ENCODE results near the gene OR2L3. TPM values are rescaled to one million over a fixed set of nuclear protein-coding genes. Genes with fewer than 3 reads are reported as not detected.

OR2L3 gene
- total RNA-seq, 4 donors from 2014 or later, result 0.13 to 0.42 TPM; not detected in 2

GRCh38 chr1:248013229-248013710 is 33.4 kb upstream of the OR2L3 start, which contains the start of gene OR2L5:
Gene OR2L5, plus strand, starts transcription at chr1:248013660. Its CDS starts 8,288 bp downstream, at chr1:248021948.
- Histone ChIP-seq H3K36me3 (no peaks in the 10 kb centered on the region), H3K27me3 (no peaks in the 10 kb centered on the region), H3K4me1 (no peaks in the 10 kb centered on the region), H3K27ac (no peak within 1 kb of the TSS), H3K4me3 (replicated peaks in 1 of 3) (no peak within 1 kb of the TSS), H3K9me3 (no peaks in the 10 kb centered on the region)
- no peak for TF ChIP-seq CTCF (IDR thresholded peaks at IDR 0.05)
- TF ChIP-seq POLR2A (IDR thresholded peaks at IDR 0.05), result no peak
- intact Hi-C loops (cut with DNase I), result no loop called here
- 92 to 97% methylated on average over 2 of the region's 2 CpGs for WGBS, 2 donors
- no peak for DNase-seq

DNA sequence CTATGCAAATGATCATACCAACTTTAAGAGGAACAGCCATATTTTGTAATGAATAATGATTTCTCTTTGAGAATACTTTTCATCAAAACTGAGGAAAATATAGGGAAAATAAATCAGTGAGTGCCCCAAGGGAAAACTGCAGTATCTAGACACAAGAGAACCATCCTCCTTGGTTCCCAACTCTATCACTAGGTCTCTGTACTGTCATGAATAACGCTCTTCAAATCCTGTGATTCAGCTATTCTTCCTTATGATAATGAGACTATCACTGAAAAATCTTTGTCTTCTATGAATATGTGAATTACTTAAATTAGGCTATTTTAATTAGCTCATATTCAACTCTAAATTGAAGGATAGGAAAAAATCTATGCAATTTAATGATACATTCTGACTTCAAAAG is 30.8 kb upstream of the OR2L3 start:
- intact Hi-C loops (cut with DNase I), result no loop called here
- Histone ChIP-seq H3K27me3 (no peaks in the 10 kb centered on the region), H3K36me3 (no peaks in the 10 kb centered on the region), H3K4me1 (no peaks in the 10 kb centered on the region), H3K27ac (no peak overlapping the region), H3K9me3 (no peaks in the 10 kb centered on the region), H3K4me3 (replicated peaks in 1 of 3) (no peak overlapping the region)
- TF ChIP-seq CTCF (IDR thresholded peaks at IDR 0.05), result no peak
- no peak for TF ChIP-seq POLR2A (IDR thresholded peaks at IDR 0.05)
- DNase-seq, result no peak
- WGBS, 2 donors, result 89% methylated on average over 1 of the region's 1 CpG

GRCh38 chr1:248029770-248030169 is 16.9 kb upstream of the OR2L3 start, which contains the start of gene OR2L2:
Gene OR2L2, plus strand, starts transcription at chr1:248030070. Its CDS starts 8,198 bp downstream, at chr1:248038268.
- DNase-seq, result no peak
- H3K36me3 ChIP-seq, result no peaks in the 10 kb centered on the region
- H3K4me1 ChIP-seq, result no peaks in the 10 kb centered on the region
- H3K27me3 ChIP-seq, result no peaks in the 10 kb centered on the region
- no peaks in the 10 kb centered on the region for H3K9me3 ChIP-seq
- TF ChIP-seq POLR2A (IDR thresholded peaks at IDR 0.05) (no peak), CTCF (IDR thresholded peaks at IDR 0.05) (no peak)
- WGBS, 2 donors, result 54 to 65% methylated on average over 2 of the region's 2 CpGs
- H3K4me3 ChIP-seq (replicated peaks in 1 of 3), result no peak within 1 kb of the TSS
- no peak within 1 kb of the TSS for H3K27ac ChIP-seq
- intact Hi-C loops (cut with DNase I), result no loop called here

DNA sequence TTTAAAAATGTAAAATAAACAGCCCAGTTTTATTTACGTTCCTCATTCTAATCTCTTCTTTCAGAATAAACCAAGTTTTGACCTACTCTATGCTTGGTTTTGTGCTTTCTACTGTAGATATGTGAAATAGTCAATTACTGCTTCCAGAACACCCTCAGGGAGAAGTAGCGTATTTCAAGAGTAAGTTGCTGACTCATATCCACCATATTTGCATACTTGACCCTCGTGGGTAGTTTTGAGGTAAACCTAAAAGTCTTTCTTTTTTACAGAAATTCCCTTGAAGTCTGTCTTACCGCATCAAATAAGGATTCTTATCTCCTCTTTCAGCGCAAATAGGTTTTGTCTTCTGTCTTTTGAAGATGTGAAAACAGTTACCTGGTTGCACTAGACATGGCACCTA is 1.4 kb upstream of the OR2L3 start:
- Histone ChIP-seq H3K4me1 (no peaks in the 10 kb centered on the region), H3K27me3 (no peaks in the 10 kb centered on the region), H3K9me3 (no peaks in the 10 kb centered on the region), H3K36me3 (no peaks in the 10 kb centered on the region), H3K4me3 (replicated peaks in 1 of 3) (no peak overlapping the region), H3K27ac (no peak overlapping the region)
- no peak for DNase-seq
- intact Hi-C loops (cut with DNase I), result no loop called here
- TF ChIP-seq CTCF (IDR thresholded peaks at IDR 0.05) (no peak), POLR2A (IDR thresholded peaks at IDR 0.05) (no peak)
- WGBS, 2 donors, result 77 to 85% methylated on average over 5 of the region's 5 CpGs

DNA sequence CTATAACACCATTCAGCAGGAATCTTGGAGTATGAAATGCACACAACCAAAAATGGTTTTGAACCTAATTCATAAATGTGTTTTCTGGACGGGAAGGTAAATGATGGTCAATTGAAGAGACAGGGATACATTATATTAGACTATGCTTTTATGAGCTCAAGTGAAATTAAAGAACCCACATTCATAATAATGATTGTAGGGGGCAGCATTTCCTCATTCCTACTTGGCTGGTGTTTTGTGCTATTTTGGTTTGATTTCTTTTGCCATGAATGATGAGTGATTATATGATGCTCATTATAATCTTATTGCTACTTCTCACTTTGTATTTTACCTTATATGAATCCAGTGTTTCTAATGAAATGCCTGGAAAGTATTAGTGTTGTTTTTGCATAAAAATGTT is 372 bp downstream of the OR2L3 start:
- intact Hi-C loops (cut with DNase I), result no loop called here
- no peaks in the 10 kb centered on the region for H3K4me1 ChIP-seq
- no peak for DNase-seq
- 50 to 68% methylated on average over 1 of the region's 1 CpG for WGBS, 2 donors
- no peak overlapping the region for H3K27ac ChIP-seq
- no peaks in the 10 kb centered on the region for H3K9me3 ChIP-seq
- no peaks in the 10 kb centered on the region for H3K36me3 ChIP-seq
- no peaks in the 10 kb centered on the region for H3K27me3 ChIP-seq
- no peak for TF ChIP-seq CTCF (IDR thresholded peaks at IDR 0.05)
- H3K4me3 ChIP-seq (replicated peaks in 1 of 3), result no peak overlapping the region

Measured in thyroid gland (tissue), 4 donors.